ENCODE results near the gene PAQR3.

PAQR3 gene

DNA sequence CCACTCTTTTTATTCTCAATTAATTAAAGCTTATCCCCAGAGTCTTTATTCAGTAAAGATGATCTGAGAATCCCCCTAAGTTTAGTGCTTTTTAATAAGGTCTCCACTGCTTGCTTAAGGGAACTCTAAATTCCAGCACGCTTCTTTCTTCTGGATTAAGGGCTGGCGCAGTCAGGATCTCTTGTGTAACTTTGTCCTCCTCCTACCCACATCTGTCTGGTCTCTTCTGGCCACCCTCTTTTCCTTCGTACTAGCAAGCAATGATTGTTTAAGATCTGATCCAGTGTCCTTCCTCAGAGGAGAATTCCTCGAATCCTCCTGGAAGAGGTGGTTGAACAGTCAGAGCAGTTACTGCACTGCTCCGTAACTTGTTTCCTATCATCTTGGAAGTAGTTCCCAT is 14.0 kb upstream of the PAQR3 start:
- TF ChIP-seq GLIS3 (CRISPR knock-in tag; IDR thresholded peaks at IDR 0.05) (no peak), TCF4 (CRISPR knock-in tag; IDR thresholded peaks at IDR 0.05; ENCODE audit: borderline replicate concordance) (no peak), BACH2 (CRISPR knock-in tag; IDR thresholded peaks at IDR 0.05; ENCODE audit: borderline replicate concordance) (no peak), SNAI2 (CRISPR knock-in tag; IDR thresholded peaks at IDR 0.05) (no peak), RARB (CRISPR knock-in tag; IDR thresholded peaks at IDR 0.05) (no peak), ZFP3 (CRISPR knock-in tag; IDR thresholded peaks at IDR 0.05) (no peak), ZNF565 (CRISPR knock-in tag; conservative IDR thresholded peaks at IDR 0.05; ENCODE audit: low read depth) (no peak), ARNTL (CRISPR knock-in tag; IDR thresholded peaks at IDR 0.05; ENCODE audit: borderline replicate concordance, low read depth) (no peak)
- TF ChIP-seq, protein P1, sequence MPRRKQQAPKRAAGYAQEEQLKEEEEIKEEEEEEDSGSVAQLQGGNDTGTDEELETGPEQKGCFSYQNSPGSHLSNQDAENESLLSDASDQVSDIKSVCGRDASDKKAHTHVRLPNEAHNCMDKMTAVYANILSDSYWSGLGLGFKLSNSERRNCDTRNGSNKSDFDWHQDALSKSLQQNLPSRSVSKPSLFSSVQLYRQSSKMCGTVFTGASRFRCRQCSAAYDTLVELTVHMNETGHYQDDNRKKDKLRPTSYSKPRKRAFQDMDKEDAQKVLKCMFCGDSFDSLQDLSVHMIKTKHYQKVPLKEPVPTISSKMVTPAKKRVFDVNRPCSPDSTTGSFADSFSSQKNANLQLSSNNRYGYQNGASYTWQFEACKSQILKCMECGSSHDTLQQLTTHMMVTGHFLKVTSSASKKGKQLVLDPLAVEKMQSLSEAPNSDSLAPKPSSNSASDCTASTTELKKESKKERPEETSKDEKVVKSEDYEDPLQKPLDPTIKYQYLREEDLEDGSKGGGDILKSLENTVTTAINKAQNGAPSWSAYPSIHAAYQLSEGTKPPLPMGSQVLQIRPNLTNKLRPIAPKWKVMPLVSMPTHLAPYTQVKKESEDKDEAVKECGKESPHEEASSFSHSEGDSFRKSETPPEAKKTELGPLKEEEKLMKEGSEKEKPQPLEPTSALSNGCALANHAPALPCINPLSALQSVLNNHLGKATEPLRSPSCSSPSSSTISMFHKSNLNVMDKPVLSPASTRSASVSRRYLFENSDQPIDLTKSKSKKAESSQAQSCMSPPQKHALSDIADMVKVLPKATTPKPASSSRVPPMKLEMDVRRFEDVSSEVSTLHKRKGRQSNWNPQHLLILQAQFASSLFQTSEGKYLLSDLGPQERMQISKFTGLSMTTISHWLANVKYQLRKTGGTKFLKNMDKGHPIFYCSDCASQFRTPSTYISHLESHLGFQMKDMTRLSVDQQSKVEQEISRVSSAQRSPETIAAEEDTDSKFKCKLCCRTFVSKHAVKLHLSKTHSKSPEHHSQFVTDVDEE (CRISPR knock-in tag; IDR thresholded peaks at IDR 0.05), result no peak
- ATAC-seq, result no peak

DNA sequence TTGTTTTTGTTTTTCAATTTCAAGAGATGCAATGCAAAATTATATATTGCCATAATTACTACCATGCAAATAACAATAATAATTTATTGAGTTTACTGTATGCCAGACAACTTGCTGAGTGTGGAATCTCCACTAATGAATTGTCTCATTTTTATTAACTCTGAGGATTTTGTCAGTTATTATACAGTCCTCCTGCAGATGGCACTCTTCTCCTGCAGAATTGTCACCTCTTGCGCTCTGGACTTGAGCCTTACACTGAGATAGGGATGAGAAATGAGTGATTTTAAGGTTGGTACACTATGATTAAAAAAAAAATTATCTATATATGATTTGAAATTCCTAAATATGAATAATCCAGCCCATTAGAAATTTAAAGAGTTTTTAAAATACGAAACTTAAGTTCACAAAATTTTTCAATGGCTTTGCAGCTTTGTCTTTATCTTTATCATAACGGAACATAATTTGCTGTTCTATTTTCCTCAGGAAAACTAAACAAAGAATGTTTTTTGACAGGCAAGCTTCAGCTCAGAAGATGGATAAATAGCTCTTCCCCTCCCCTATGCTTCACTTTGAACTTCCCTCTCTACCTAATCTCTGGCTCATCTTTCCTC is 12.7 kb upstream of the PAQR3 start:
- peak; percentile 85 for ATAC-seq
- TF ChIP-seq CSDC2 (CRISPR knock-in tag; IDR thresholded peaks at IDR 0.05), result no peak
- TF ChIP-seq TOX (CRISPR knock-in tag; IDR thresholded peaks at IDR 0.05; ENCODE audit: borderline replicate concordance), result no peak
- TF ChIP-seq ARNTL (CRISPR knock-in tag; IDR thresholded peaks at IDR 0.05; ENCODE audit: borderline replicate concordance, low read depth), result no peak
- TF ChIP-seq, protein P2, sequence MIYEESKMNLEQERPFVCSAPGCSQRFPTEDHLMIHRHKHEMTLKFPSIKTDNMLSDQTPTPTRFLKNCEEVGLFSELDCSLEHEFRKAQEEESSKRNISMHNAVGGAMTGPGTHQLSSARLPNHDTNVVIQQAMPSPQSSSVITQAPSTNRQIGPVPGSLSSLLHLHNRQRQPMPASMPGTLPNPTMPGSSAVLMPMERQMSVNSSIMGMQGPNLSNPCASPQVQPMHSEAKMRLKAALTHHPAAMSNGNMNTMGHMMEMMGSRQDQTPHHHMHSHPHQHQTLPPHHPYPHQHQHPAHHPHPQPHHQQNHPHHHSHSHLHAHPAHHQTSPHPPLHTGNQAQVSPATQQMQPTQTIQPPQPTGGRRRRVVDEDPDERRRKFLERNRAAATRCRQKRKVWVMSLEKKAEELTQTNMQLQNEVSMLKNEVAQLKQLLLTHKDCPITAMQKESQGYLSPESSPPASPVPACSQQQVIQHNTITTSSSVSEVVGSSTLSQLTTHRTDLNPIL (CRISPR knock-in tag; IDR thresholded peaks at IDR 0.05; ENCODE audit: low read depth), result no peak
- TF ChIP-seq TCF4 (CRISPR knock-in tag; IDR thresholded peaks at IDR 0.05; ENCODE audit: borderline replicate concordance), result no peak
- TF ChIP-seq, protein P1 (CRISPR knock-in tag; IDR thresholded peaks at IDR 0.05), result no peak
- no peak for TF ChIP-seq ZNF8 (CRISPR knock-in tag; IDR thresholded peaks at IDR 0.05)
- no peak for TF ChIP-seq BACH2 (CRISPR knock-in tag; IDR thresholded peaks at IDR 0.05; ENCODE audit: borderline replicate concordance)
- TF ChIP-seq ISL1 (CRISPR knock-in tag; IDR thresholded peaks at IDR 0.05), result no peak
- no peak for TF ChIP-seq ZFP30 (CRISPR knock-in tag; IDR thresholded peaks at IDR 0.05)
- TF ChIP-seq OSR1 (CRISPR knock-in tag; IDR thresholded peaks at IDR 0.05), result no peak
- TF ChIP-seq, protein P3, sequence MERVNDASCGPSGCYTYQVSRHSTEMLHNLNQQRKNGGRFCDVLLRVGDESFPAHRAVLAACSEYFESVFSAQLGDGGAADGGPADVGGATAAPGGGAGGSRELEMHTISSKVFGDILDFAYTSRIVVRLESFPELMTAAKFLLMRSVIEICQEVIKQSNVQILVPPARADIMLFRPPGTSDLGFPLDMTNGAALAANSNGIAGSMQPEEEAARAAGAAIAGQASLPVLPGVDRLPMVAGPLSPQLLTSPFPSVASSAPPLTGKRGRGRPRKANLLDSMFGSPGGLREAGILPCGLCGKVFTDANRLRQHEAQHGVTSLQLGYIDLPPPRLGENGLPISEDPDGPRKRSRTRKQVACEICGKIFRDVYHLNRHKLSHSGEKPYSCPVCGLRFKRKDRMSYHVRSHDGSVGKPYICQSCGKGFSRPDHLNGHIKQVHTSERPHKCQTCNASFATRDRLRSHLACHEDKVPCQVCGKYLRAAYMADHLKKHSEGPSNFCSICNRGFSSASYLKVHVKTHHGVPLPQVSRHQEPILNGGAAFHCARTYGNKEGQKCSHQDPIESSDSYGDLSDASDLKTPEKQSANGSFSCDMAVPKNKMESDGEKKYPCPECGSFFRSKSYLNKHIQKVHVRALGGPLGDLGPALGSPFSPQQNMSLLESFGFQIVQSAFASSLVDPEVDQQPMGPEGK (CRISPR knock-in tag; IDR thresholded peaks at IDR 0.05; ENCODE audit: borderline replicate concordance), result no peak
- TF ChIP-seq, protein P4, sequence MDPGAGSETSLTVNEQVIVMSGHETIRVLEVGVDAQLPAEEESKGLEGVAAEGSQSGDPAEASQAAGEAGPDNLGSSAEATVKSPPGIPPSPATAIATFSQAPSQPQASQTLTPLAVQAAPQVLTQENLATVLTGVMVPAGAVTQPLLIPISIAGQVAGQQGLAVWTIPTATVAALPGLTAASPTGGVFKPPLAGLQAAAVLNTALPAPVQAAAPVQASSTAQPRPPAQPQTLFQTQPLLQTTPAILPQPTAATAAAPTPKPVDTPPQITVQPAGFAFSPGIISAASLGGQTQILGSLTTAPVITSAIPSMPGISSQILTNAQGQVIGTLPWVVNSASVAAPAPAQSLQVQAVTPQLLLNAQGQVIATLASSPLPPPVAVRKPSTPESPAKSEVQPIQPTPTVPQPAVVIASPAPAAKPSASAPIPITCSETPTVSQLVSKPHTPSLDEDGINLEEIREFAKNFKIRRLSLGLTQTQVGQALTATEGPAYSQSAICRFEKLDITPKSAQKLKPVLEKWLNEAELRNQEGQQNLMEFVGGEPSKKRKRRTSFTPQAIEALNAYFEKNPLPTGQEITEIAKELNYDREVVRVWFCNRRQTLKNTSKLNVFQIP (CRISPR knock-in tag; IDR thresholded peaks at IDR 0.05; ENCODE audit: borderline replicate concordance, low read depth), result no peak
- TF ChIP-seq ZNF565 (CRISPR knock-in tag; conservative IDR thresholded peaks at IDR 0.05; ENCODE audit: low read depth), result no peak
- TF ChIP-seq ZNF70 (CRISPR knock-in tag; IDR thresholded peaks at IDR 0.05), result no peak
- TF ChIP-seq ZC3H10 (CRISPR knock-in tag; IDR thresholded peaks at IDR 0.05), result no peak
- TF ChIP-seq GLIS3 (CRISPR knock-in tag; IDR thresholded peaks at IDR 0.05), result no peak
- no peak for TF ChIP-seq SNAI2 (CRISPR knock-in tag; IDR thresholded peaks at IDR 0.05)
- TF ChIP-seq RARB (CRISPR knock-in tag; IDR thresholded peaks at IDR 0.05), result no peak
- TF ChIP-seq ESRRG (CRISPR knock-in tag; IDR thresholded peaks at IDR 0.05), result no peak

Measured in SK-N-SH treated with all-trans-retinoic acid at 6 μM for 48 hours (cell line).